Cardiac muscle cell (in vitro differentiated cells and primary cell): ENCODE measurements around the gene CHST13. TPM values are rescaled to one million over a fixed set of nuclear protein-coding genes. Genes with fewer than 3 reads are reported as not detected.

Source experiments
- DNase-seq, 2 donors: peaks; one replicate each; pipeline versions ENCODE4 v3.0.0 to v3.0.0-alpha.2; 2010 to 2017; ENCODE audit warnings: low read depth in 1 of 2, low spot score in 1 of 2
- H3K27ac ChIP-seq: fragments of 200-600 bp; sonication (generic); 2 replicates; pipeline ENCODE4 v1.5.1; 2016
- H3K27me3 ChIP-seq: fragments of 200-600 bp; sonication (generic); 2 replicates; pipeline ENCODE4 v1.6.0; 2016; ENCODE audit warnings: control low read depth
- H3K36me3 ChIP-seq: fragments of 200-600 bp; sonication (generic); 2 replicates; pipeline ENCODE4 v1.5.1; 2016; ENCODE audit warnings: control low read depth
- H3K4me1 ChIP-seq: fragments of 200-600 bp; sonication (generic); 2 replicates; pipeline ENCODE4 v1.8.1; 2017; ENCODE audit warnings: low read depth, mild to moderate bottlenecking, mixed run types
- H3K4me3 ChIP-seq: fragments of 200-600 bp; sonication (generic); 2 replicates; pipeline ENCODE4 v1.5.1; 2016; ENCODE audit warnings: mild to moderate bottlenecking
- H3K9me3 ChIP-seq: fragments of 200-600 bp; sonication (generic); 2 replicates; pipeline ENCODE4 v1.5.1; 2017; ENCODE audit warnings: low read depth, mild to moderate bottlenecking, control low read depth
- polyA plus RNA-seq: library from polyadenylated mRNA; unstranded; fragments of >200 nt; fragmentation: Nextera tagmentation; extraction: Ambion mirVana; gene quantifications from 2 replicates; pipeline ENCODE4 v1.2.1, GENCODE V29; 2016
- total RNA-seq: library from RNA; depleted of rRNA; stranded (reverse); fragments of >200 nt; gene quantifications from 2 replicates; pipeline ENCODE4 v1.2.3, GENCODE V29; 2016
- TF ChIP-seq, protein P1 (sequence below): IDR thresholded peaks from 2 replicates; pipeline ENCODE4 v1.5.1; 2012; ENCODE audit warnings: low read depth, mild to moderate bottlenecking, low read length

Gene CHST13
- total and polyA plus RNA-seq, 2 experiments from 2014 or later: 0.89 to 1.8 TPM

DNA sequence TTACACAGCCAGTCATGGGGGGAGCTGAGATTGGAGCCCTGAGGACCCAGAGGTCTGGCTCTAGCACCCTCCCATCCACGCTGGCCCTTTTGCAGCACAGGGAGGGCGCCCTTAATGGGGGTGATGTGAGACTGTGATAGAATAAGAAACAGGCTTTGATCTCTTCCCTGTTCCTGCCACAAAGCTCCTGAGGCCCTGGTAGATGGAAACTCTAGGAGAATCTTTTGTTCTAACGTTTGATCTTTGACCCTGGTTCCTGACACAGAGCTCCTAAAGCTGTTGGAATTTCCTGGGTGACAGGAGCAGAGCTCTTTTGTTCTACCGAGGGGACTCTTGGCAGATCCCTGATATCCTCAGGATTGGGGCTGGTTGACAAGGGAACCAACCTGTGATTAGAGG lies 5.2 kb upstream of the CHST13 start:
- TF ChIP-seq, protein P1, sequence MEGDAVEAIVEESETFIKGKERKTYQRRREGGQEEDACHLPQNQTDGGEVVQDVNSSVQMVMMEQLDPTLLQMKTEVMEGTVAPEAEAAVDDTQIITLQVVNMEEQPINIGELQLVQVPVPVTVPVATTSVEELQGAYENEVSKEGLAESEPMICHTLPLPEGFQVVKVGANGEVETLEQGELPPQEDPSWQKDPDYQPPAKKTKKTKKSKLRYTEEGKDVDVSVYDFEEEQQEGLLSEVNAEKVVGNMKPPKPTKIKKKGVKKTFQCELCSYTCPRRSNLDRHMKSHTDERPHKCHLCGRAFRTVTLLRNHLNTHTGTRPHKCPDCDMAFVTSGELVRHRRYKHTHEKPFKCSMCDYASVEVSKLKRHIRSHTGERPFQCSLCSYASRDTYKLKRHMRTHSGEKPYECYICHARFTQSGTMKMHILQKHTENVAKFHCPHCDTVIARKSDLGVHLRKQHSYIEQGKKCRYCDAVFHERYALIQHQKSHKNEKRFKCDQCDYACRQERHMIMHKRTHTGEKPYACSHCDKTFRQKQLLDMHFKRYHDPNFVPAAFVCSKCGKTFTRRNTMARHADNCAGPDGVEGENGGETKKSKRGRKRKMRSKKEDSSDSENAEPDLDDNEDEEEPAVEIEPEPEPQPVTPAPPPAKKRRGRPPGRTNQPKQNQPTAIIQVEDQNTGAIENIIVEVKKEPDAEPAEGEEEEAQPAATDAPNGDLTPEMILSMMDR: no peak
- H3K4me3 ChIP-seq: no peak overlapping the region
- H3K27ac ChIP-seq: no peak overlapping the region
- no peaks in the 10 kb centered on the region for H3K4me1 ChIP-seq
- H3K36me3 ChIP-seq: no peaks in the 10 kb centered on the region
- peaks cover 14% of the 10 kb centered on the region for H3K27me3 ChIP-seq
- DNase-seq: no peak
- no peaks in the 10 kb centered on the region for H3K9me3 ChIP-seq

DNA sequence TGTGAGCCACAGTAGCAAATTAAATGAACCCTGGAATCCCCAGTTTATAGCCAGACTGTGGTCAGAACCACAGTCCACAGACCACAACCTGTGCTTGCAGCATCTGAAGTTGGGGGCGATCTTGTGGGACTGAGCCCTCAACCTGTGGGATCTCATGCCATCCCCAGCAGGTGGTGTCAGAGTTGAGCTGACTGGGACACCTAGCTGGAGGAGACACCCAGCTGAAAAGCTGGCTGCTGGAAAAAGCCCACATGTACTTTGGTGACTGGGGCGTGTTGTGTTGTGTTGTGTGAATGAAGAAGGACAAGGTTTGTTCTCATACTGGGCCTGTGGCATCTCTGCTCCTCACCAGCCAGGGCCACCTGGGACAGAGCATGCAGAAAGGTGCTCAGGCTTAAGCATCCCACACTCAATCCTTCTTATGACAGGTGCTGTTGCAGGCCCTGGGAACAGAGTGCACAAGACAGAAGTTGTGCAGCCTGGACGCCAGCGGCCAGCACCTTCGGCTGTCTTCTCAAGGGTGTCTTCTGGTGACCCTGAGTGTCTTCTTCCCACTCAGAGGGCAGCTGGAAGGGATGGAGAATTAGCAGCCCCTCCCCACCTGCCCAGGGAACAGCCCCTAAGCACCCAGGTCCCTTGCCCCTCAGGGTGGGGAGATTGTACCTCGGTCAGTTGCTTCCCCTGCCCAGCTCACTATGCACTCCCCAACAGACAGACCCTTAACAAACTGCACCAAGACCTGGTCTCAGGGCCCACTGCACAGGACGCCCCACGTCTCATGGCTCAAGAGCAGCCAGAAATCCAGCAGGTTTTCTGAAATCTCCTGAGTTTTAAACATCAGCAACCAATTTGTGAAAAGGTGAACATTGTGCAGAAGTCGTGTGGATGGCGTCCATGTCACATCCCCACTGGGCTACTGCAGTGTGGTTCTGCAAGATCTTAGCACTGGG lies 4.2 kb upstream of the CHST13 start:
- no peak for DNase-seq

DNA sequence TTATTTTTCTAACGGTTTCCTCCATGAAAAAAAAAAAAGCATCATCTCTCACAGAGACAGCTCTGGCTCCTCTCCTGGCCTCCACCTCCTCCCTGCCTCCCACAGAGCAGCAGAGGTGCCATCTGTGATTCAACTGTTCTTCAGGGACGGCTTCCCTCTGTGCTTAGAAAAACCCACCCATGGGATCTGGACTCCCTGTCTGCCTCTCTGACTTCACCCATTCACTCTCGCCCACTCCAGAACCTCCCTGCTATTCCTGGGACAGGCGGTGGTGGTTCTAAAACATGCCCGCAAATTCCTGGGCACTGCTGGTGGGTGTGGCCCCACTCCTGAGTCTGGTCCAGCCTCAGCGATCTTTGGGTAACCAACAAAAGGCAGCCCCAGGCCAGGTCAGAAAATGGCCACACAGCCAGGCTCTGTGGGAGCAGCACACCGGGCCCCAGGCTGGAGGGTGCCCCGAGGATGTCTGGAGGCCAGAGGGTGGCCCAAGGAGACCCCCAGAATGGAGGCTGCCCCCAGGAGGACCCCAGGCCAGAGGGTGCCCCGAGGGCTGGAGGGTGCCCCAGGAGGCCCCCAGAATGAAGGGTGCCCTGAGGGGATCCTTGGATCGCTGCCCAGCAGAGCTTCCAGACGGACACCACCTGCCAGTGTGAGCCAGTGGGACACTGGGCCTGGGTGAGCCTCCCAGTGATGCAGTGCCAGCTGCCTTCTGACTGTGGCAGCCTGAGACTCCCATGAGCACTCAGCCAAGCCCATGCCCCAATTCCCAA lies 2.6 kb upstream of the CHST13 start:
- H3K9me3 ChIP-seq: no peaks in the 10 kb centered on the region
- H3K27me3 ChIP-seq: peaks cover 32% of the 10 kb centered on the region
- no peak for DNase-seq
- no peak overlapping the region for H3K27ac ChIP-seq
- TF ChIP-seq, protein P1: no peak
- no peaks in the 10 kb centered on the region for H3K4me1 ChIP-seq
- H3K36me3 ChIP-seq: no peaks in the 10 kb centered on the region
- H3K4me3 ChIP-seq: no peak overlapping the region

More for the DNA sequence above, 4.2 kb upstream of the CHST13 start:
- Histone ChIP-seq H3K4me1 (no peaks in the 10 kb centered on the region), H3K27ac (no peak overlapping the region), H3K36me3 (no peaks in the 10 kb centered on the region), H3K9me3 (no peaks in the 10 kb centered on the region), H3K27me3 (peaks cover 22% of the 10 kb centered on the region), H3K4me3 (no peak overlapping the region)
- TF ChIP-seq, protein P1: no peak

DNA sequence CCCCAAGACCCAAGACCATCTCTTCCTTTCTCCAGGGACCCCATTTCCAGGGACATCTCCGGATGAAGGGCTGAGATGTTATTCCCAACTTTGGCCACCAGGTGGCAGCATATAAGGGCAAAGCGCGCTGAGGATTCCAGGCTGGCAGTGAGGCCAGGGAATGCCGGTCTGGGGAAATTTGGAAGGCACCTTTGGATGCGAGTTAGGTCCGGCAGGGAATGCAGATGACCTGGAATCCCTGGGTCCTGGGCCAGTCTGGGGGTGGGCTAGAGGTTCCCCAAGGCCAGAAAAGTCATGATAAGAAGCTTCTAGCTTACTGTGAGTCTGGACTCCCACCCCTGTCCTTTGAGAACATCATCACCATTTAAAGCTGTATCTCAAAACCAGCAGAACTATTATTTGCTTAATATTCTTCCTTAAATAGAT lies 1.6 kb upstream of the CHST13 start:
- Histone ChIP-seq H3K27me3 (peaks cover 32% of the 10 kb centered on the region), H3K27ac (no peak overlapping the region), H3K36me3 (no peaks in the 10 kb centered on the region), H3K4me3 (no peak overlapping the region), H3K4me1 (no peaks in the 10 kb centered on the region), H3K9me3 (no peaks in the 10 kb centered on the region)
- TF ChIP-seq, protein P1: peak; percentile 85
- peak; percentile 58 to 73 for DNase-seq

DNA sequence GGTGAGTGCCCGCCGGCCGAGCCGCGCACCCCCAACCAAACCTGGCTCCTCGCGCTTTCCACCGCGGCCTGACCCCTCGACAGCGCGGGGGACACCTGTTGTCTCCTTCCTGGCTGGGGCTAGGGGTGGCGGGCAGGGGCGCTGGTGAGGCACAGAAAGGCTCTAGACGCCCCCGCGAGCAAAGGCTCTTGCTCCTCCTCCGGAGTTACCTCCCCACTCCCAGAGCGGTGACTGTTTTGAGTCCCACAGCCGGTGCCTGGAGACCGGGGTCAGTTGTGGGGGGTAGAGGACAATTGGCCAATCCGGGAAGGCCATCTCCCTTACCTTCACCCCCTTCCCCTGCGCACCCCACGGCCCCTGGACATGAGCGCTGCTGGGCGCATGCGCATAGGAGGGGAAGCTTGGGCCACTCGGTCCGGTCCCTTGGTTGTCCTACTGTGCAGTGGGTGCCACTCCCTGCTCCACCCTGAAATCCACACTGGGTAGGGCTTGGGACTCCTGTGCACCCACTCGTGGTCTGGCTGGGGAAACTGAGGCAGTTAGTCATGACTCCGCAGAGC lies 554 bp downstream of the CHST13 start:
- peaks cover 32% of the 10 kb centered on the region for H3K27me3 ChIP-seq
- no peaks in the 10 kb centered on the region for H3K4me1 ChIP-seq
- TF ChIP-seq, protein P1: no peak
- DNase-seq: no peak
- H3K4me3 ChIP-seq: peak overlapping the region; percentile 39
- H3K27ac ChIP-seq: no peak overlapping the region
- H3K9me3 ChIP-seq: no peaks in the 10 kb centered on the region
- no peaks in the 10 kb centered on the region for H3K36me3 ChIP-seq
